GM12872 (cell line): Measurements from ENCODE around the gene SKI.

Experiments used
- TF ChIP-seq, protein P1 (sequence below): IDR thresholded peaks from 3 replicates; pipeline ENCODE4 v1.5.1; 2011; ENCODE audit warnings: low read depth, mild to moderate bottlenecking, low read length, moderate library complexity; ENCODE audit not compliant: insufficient read depth

Gene SKI

DNA sequence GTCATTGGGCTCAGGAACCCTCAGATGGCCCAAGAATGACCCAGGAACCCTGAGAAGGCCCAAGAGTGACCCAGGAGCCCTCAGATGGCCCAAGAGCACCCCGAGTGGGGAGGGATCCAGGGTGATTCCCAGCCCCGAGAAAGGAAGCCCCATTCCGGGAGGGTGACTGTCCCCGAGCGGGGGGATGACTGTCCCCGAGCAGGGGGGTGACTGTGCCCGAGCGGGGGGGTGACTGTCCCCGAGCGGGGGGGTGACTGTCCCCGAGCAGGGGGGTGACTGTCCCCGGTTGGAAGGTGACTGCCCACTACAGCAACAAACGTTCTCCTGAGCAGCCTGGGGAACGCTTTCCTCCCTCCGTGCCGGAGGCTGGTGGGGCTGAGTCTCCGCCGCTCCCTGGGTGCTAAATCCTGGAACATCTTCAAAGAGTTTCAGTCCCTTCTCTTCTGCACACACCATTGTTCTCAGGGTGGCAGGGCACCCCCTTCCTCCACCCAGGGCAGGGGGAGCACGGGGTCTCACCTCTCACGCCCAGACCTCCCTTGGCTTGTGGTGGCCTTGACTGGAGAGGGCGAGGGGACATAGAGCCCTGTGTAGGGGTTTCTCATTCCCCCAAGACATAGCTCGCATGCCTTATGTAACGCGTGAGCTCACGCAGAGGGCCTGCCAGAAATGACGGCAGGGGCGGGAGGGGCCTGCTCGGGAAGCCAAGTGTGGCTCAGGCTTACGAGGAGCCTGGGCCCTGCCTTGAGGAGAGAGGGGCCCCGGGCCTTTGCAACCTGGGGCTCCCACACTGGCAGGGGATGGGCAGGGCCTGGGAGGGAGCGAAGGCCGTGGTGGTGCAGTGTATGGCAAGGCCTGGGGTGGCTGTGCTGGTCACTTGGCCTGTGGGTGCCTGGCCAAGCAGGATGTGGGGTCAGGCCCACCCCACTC is 14.3 kb upstream of the SKI start:
- TF ChIP-seq, protein P1, sequence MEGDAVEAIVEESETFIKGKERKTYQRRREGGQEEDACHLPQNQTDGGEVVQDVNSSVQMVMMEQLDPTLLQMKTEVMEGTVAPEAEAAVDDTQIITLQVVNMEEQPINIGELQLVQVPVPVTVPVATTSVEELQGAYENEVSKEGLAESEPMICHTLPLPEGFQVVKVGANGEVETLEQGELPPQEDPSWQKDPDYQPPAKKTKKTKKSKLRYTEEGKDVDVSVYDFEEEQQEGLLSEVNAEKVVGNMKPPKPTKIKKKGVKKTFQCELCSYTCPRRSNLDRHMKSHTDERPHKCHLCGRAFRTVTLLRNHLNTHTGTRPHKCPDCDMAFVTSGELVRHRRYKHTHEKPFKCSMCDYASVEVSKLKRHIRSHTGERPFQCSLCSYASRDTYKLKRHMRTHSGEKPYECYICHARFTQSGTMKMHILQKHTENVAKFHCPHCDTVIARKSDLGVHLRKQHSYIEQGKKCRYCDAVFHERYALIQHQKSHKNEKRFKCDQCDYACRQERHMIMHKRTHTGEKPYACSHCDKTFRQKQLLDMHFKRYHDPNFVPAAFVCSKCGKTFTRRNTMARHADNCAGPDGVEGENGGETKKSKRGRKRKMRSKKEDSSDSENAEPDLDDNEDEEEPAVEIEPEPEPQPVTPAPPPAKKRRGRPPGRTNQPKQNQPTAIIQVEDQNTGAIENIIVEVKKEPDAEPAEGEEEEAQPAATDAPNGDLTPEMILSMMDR = no peak

- TF ChIP-seq, protein P1 = no peak
Measured at GRCh38 chr1:2214541-2215241, 13.4 kb upstream of the SKI start.

GRCh38 chr1:2215329-2215728 is 12.8 kb upstream of the SKI start:
- TF ChIP-seq, protein P1 = no peak

- TF ChIP-seq, protein P1 = no peak
Measured at GRCh38 chr1:2215909-2216766, 12.0 kb upstream of the SKI start.

GRCh38 chr1:2216767-2217058 is 11.4 kb upstream of the SKI start:
- TF ChIP-seq, protein P1 = no peak

GRCh38 chr1:2221271-2221670 is 6.8 kb upstream of the SKI start:
- TF ChIP-seq, protein P1 = no peak

DNA sequence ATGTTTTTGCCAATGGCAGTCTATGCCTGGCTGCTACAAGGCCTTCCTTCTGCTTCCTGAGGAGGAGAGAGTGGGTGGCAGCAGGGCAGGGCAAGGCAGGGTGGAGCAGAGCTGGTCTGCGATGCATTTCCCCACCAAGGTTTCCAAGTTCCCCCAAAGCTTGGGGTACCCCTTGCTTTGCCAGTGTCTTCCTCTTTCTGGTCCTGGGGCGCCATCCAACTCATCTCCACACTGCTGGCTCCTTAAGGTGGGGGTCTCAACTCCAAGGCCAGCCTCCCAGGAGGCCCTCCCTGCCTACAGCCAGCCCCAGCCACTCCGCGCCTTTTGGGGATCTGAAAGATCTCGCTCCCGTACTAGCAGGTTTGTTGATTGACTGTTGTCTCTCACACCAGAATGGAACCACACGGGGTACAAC is 3.9 kb upstream of the SKI start:
- TF ChIP-seq, protein P1 = no peak
